Neural cell (in vitro differentiated cells): Measurements from ENCODE around the gene FOXD4L6. TPM values are rescaled to one million over a fixed set of nuclear protein-coding genes. Genes with fewer than 3 reads are reported as not detected.
"Not testable (repeated sequence)": the region's sequence is repeated elsewhere in the genome, so short reads cannot be mapped to it uniquely, and the experiment has no call there.

ENCODE experiments used
- H2AFZ ChIP-seq: fragments of 200-600, 300-800 bp; sonication (generic), shearing (Covaris generic); 2 replicates; pipeline ENCODE4 v1.6.0; 2014; ENCODE audit warnings: low read depth, mild to moderate bottlenecking, antibody characterized with exemption, low read length, moderate library complexity
- H3F3A ChIP-seq: fragments of 200-600 bp; shearing (Covaris generic); 2 replicates; pipeline ENCODE4 v1.6.1; 2016; ENCODE audit warnings: mild to moderate bottlenecking, moderate library complexity, mixed read lengths, antibody characterized with exemption, low read length; ENCODE audit not compliant: insufficient read depth, poor library complexity, severe bottlenecking
- H3K27ac ChIP-seq: fragments of 200-600, 300-800 bp; sonication (generic), shearing (Covaris generic); 2 replicates; pipeline ENCODE4 v1.5.1; 2014; ENCODE audit warnings: mild to moderate bottlenecking, low read length, moderate library complexity
- H3K27me3 ChIP-seq: fragments of 300-800, 200-600 bp; sonication (generic), shearing (Covaris generic); 2 replicates; pipeline ENCODE4 v1.6.0; 2014; ENCODE audit warnings: mild to moderate bottlenecking, low read depth, low read length, moderate library complexity; ENCODE audit not compliant: insufficient read depth
- H3K36me3 ChIP-seq: fragments of 300-800, 200-600 bp; sonication (generic), shearing (Covaris generic); 2 replicates; pipeline ENCODE4 v1.5.1; 2014; ENCODE audit warnings: mild to moderate bottlenecking, antibody characterized with exemption, low read length, moderate library complexity; ENCODE audit not compliant: insufficient read depth
- H3K4me2 ChIP-seq: fragments of 300-800, 200-600 bp; sonication (generic), shearing (Covaris generic); 2 replicates; pipeline ENCODE4 v1.6.0; 2014; ENCODE audit warnings: mild to moderate bottlenecking, low read length
- H3K4me3 ChIP-seq: fragments of 300-800, 200-600 bp; sonication (generic), shearing (Covaris generic); 2 replicates; pipeline ENCODE4 v1.5.1; 2014; ENCODE audit warnings: mild to moderate bottlenecking, low read length, moderate library complexity
- H3K79me2 ChIP-seq: fragments of 200-600 bp; shearing (Covaris generic); replicated peaks from 2 replicates; pipeline ENCODE4 v1.6.0; 2014; ENCODE audit warnings: mild to moderate bottlenecking, low read length, moderate library complexity; ENCODE audit not compliant: insufficient read depth
- H3K9ac ChIP-seq: fragments of 300-800, 200-600 bp; sonication (generic), shearing (Covaris generic); 2 replicates; pipeline ENCODE4 v1.6.1; 2016; ENCODE audit warnings: mild to moderate bottlenecking, low read length, mixed read lengths
- H3K9me2 ChIP-seq: fragments of 200-600 bp; shearing (Covaris generic); 2 replicates; pipeline ENCODE4 v1.6.1; 2016; ENCODE audit warnings: mild to moderate bottlenecking, low read length, mixed read lengths; ENCODE audit not compliant: insufficient read depth
- H3K9me3 ChIP-seq: fragments of 200-600, 300-800 bp; sonication (generic), shearing (Covaris generic); 2 replicates; pipeline ENCODE4 v1.6.1; 2016; ENCODE audit warnings: mild to moderate bottlenecking, mixed run types, low read length, moderate library complexity, mixed read lengths
- H4K20me1 ChIP-seq: fragments of 200-600 bp; shearing (Covaris generic); 2 replicates; pipeline ENCODE4 v1.6.1; 2016; ENCODE audit warnings: mild to moderate bottlenecking, mixed run types; ENCODE audit not compliant: insufficient read depth
- polyA plus RNA-seq: library from polyadenylated mRNA; depleted of rRNA; stranded (reverse); fragments of >200 nt; gene quantifications from 2 replicates; pipeline ENCODE4 v1.2.3, GENCODE V29; 2014

Gene FOXD4L6
- polyA plus RNA-seq, 1 donor from 2014 or later, result 0.40 TPM

DNA sequence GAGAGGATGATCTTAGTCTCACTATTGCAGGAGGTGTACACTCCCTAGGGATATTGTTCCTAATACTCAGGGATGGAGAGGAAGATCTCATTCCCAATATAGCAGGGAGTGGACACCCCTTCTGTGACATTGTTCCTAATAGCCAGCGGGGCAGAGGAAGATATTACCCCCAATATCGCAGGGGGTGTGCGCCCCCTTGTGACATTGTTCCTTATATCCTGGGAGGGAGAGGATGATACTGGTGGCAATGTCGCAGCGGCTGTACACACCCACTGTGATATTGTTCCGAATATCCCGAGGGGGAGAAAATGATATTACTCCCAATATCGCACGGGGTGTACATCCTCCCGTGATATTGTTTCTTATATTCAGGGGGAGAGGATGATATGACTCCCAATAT is 17.6 kb downstream of the FOXD4L6 start:
- H3K27me3 ChIP-seq, H3K27ac ChIP-seq, H3K4me3 ChIP-seq, H3K9me3 ChIP-seq, H3K79me2 ChIP-seq, H3K9me2 ChIP-seq, H3F3A ChIP-seq, H2AFZ ChIP-seq, H3K36me3 ChIP-seq, H4K20me1 ChIP-seq, H3K9ac ChIP-seq, H3K4me2 ChIP-seq: not testable (repeated sequence)

GRCh38 chr9:41109253-41109652 is 19.2 kb downstream of the FOXD4L6 start:
- H3K9me3 ChIP-seq, H3K9me2 ChIP-seq, H3K9ac ChIP-seq, H3K27me3 ChIP-seq, H3K36me3 ChIP-seq, H3K4me3 ChIP-seq, H3F3A ChIP-seq, H3K27ac ChIP-seq, H3K79me2 ChIP-seq, H4K20me1 ChIP-seq, H3K4me2 ChIP-seq, H2AFZ ChIP-seq: not testable (repeated sequence)

- not testable (repeated sequence) for H3K9me3 ChIP-seq, H3F3A ChIP-seq, H3K27me3 ChIP-seq, H3K36me3 ChIP-seq, H3K9ac ChIP-seq, H4K20me1 ChIP-seq, H3K4me3 ChIP-seq, H3K79me2 ChIP-seq, H3K27ac ChIP-seq, H3K9me2 ChIP-seq, H3K4me2 ChIP-seq, H2AFZ ChIP-seq
Measured at GRCh38 chr9:41108816-41109215, 19.7 kb downstream of the FOXD4L6 start.

- H3K9me2 ChIP-seq, H3K4me3 ChIP-seq, H3K27me3 ChIP-seq, H3K27ac ChIP-seq, H3K36me3 ChIP-seq, H3K9me3 ChIP-seq, H3K79me2 ChIP-seq, H3K9ac ChIP-seq, H2AFZ ChIP-seq, H3K4me2 ChIP-seq, H3F3A ChIP-seq, H4K20me1 ChIP-seq: not testable (repeated sequence)
Measured at GRCh38 chr9:41106472-41107116, 21.9 kb downstream of the FOXD4L6 start.

- not testable (repeated sequence) for H3K4me2 ChIP-seq, H3K79me2 ChIP-seq, H3K27me3 ChIP-seq, H3K36me3 ChIP-seq, H2AFZ ChIP-seq, H3K9me2 ChIP-seq, H3K27ac ChIP-seq, H3K9me3 ChIP-seq, H3F3A ChIP-seq, H3K9ac ChIP-seq, H4K20me1 ChIP-seq, H3K4me3 ChIP-seq
Measured at GRCh38 chr9:41105557-41106253, 22.8 kb downstream of the FOXD4L6 start.

DNA sequence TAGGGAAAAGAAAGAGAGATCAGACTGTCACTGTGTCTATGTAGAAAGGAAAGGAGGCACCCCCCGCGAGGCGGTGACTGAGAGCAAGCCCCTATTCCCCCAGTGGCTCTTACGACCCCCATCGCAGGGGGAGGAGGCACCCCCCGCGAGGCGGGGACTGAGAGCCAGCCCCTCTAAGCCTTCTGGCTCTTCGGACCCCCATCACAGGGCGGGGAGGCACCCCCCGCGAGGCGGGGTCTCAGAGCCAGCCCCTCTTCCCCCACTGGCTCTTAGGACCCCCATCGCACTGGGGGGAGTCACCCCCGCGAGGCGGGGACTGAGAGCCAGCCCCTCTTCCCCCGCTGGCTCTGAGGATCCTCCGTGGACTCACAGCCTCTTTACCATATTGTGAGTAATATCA is 23.9 kb downstream of the FOXD4L6 start:
- H3K9me2 ChIP-seq, H3K36me3 ChIP-seq, H3K27ac ChIP-seq, H3K9ac ChIP-seq, H2AFZ ChIP-seq, H3K9me3 ChIP-seq, H3K27me3 ChIP-seq, H3K4me3 ChIP-seq, H3K4me2 ChIP-seq, H4K20me1 ChIP-seq, H3K79me2 ChIP-seq, H3F3A ChIP-seq: not testable (repeated sequence)

GRCh38 chr9:41100508-41100907 is 28.0 kb downstream of the FOXD4L6 start:
- not testable (repeated sequence) for H3K4me2 ChIP-seq, H3K9ac ChIP-seq, H3F3A ChIP-seq, H3K27me3 ChIP-seq, H3K36me3 ChIP-seq, H4K20me1 ChIP-seq, H3K27ac ChIP-seq, H3K9me2 ChIP-seq, H3K4me3 ChIP-seq, H3K9me3 ChIP-seq, H3K79me2 ChIP-seq, H2AFZ ChIP-seq

- H3K27ac ChIP-seq, H3K36me3 ChIP-seq, H4K20me1 ChIP-seq, H2AFZ ChIP-seq, H3K9me2 ChIP-seq, H3K79me2 ChIP-seq, H3K4me3 ChIP-seq, H3K27me3 ChIP-seq, H3K9ac ChIP-seq, H3F3A ChIP-seq, H3K9me3 ChIP-seq, H3K4me2 ChIP-seq: not testable (repeated sequence)
Measured at GRCh38 chr9:41098759-41099158, 29.7 kb downstream of the FOXD4L6 start.
